Measurements from ENCODE around the gene HIF1AN. TPM values are rescaled to one million over a fixed set of nuclear protein-coding genes. Genes with fewer than 3 reads are reported as not detected.

The HIF1AN gene
- total RNA-seq, 1 experiment from 2014 or later, result 58.7 TPM

GRCh38 chr10:100524206-100524605 lies 11.5 kb upstream of the HIF1AN start:
- no peak overlapping the region for H3K4me2 ChIP-seq (ENCODE audit: insufficient read depth, insufficient read length, low read length)
- Mint-ChIP-seq H3K36me3 (ENCODE audit: insufficient read depth in 1 of 3, low read depth in 3 of 3) (peaks cover 13 to 38% (median 32%) of the 10 kb centered on the region in 3 experiments; a peak in 6 of 7 replicates), H3K4me3 (no peak overlapping the region), H3K4me1 (peaks cover 13 to 14% of the 10 kb centered on the region in 2 experiments), H3K27ac (no peak overlapping the region; a peak in 1 of 7 replicates), H3K9me3 (no peaks in the 10 kb centered on the region), H3K27me3 (ENCODE audit: low read depth) (peaks cover 19% of the 10 kb centered on the region)
- DNase-seq, result no peak
- H3K23me2 ChIP-seq (ENCODE audit: insufficient read length, low read depth, low read length, poor library complexity, severe bottlenecking), result peaks cover 11% of the 10 kb centered on the region
- H4K91ac ChIP-seq (ENCODE audit: insufficient read length, low read depth, low read length), result no peak overlapping the region
- H2BK15ac ChIP-seq (ENCODE audit: low read depth, low read length), result no peak overlapping the region
- H3K27me3 ChIP-seq (ENCODE audit: insufficient read depth, low read length), result peaks cover 4% of the 10 kb centered on the region; the same call in 1 of the 2 replicates
- no peak overlapping the region for H2BK20ac ChIP-seq (ENCODE audit: low read depth, low read length, poor library complexity, severe bottlenecking)
- H3K9ac ChIP-seq (ENCODE audit: extremely low read depth, insufficient read length, low read length), result no peak overlapping the region
- no peak overlapping the region for H2AK5ac ChIP-seq (ENCODE audit: insufficient read length, low read length)
- no peak overlapping the region for H2BK120ac ChIP-seq (ENCODE audit: low read depth, low read length, poor library complexity, severe bottlenecking)
- no peak overlapping the region for H3K18ac ChIP-seq (ENCODE audit: insufficient read length, low read depth, low read length)
- no peaks in the 10 kb centered on the region for H3K9me3 ChIP-seq (ENCODE audit: control insufficient read depth, low read depth, low read length)
- peaks cover 3% of the 10 kb centered on the region for H3K79me1 ChIP-seq (ENCODE audit: insufficient read depth, low read depth, low read length, poor library complexity, severe bottlenecking)
- no peaks in the 10 kb centered on the region for H4K20me1 ChIP-seq (ENCODE audit: control insufficient read depth, insufficient read depth, insufficient read length)
- H3K14ac ChIP-seq (ENCODE audit: insufficient read depth, low read length), result no peak overlapping the region
- H2BK12ac ChIP-seq (ENCODE audit: insufficient read length, low read depth, low read length), result no peak overlapping the region
- no peak overlapping the region for H2BK5ac ChIP-seq (ENCODE audit: insufficient read length, low read length)
- H4K5ac ChIP-seq (ENCODE audit: insufficient read length, low read depth, low read length), result no peak overlapping the region
- WGBS (ENCODE audit: extremely low coverage, insufficient read length, low lambda C conversion rate), result no CpG with 5 or more reads among the region's 6 CpGs
- no peak for TF ChIP-seq CTCF (conservative IDR thresholded peaks at IDR 0.05)
- no peak overlapping the region for H3K4ac ChIP-seq (ENCODE audit: low read depth, low read length)
- no peaks in the 10 kb centered on the region for H3K79me2 ChIP-seq (ENCODE audit: insufficient read depth, low read length)
- no peak overlapping the region for H3K56ac ChIP-seq (ENCODE audit: insufficient read length, low read depth, low read length)
- no peak overlapping the region for H2AFZ ChIP-seq (ENCODE audit: low read length)
- H3K27ac ChIP-seq (ENCODE audit: insufficient read length, low read depth, low read length), result no peak overlapping the region
- no peak overlapping the region for H3K23ac ChIP-seq (ENCODE audit: insufficient read length, low read depth, low read length)
- no peaks in the 10 kb centered on the region for H3K4me1 ChIP-seq (ENCODE audit: insufficient read depth, low read length)
- no peak overlapping the region for H4K8ac ChIP-seq (replicated peaks; ENCODE audit: insufficient read length, low read depth, low read length)
- H3T11ph ChIP-seq (ENCODE audit: low read length), result no peak overlapping the region

Data from H9 (cell line).